ENCODE results near the gene XRCC3.
"Not testable (repeated sequence)": the region's sequence is repeated elsewhere in the genome, so short reads cannot be mapped to it uniquely, and the experiment has no call there.

The XRCC3 gene

DNA sequence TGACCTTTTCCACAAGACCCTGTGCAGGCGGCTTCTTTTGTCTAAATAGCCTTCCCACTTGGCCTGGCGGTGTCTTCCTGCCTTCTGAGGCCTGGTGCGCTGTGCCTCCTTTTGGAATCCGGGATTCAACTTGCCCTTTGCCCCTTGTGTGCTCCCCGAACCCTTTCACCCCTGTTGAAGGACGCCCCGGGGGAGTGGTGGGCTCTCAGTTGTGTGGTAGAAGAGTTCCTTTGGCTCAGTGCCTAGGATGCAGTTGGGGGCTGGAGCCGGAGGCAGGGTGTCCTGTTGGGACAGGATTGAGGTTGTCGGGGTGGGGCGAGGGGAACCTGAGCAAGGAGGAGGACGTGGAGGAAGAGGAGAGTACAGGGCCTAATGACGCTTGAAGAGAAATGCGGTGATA is 51.7 kb downstream of the XRCC3 start:
- no peak for DNase-seq (ENCODE audit: low spot score)

DNA sequence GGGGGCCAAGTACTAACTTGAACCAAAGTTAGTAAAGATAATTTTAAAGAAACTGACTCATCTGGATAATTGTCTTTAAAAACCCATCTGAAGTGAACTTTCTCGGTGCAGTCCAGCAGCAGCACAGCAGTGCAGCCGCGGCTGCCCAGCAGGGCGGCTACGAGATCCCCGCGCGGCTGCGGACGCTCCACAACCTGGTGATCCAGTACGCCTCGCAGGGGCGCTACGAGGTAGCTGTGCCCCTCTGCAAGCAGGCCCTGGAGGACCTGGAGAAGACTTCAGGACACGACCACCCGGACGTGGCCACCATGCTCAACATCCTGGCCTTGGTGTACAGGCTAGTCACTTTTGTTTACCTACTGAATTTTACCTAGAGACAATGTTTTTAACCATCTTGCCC is 52.7 kb downstream of the XRCC3 start:
- DNase-seq (ENCODE audit: low spot score) = no peak

DNA sequence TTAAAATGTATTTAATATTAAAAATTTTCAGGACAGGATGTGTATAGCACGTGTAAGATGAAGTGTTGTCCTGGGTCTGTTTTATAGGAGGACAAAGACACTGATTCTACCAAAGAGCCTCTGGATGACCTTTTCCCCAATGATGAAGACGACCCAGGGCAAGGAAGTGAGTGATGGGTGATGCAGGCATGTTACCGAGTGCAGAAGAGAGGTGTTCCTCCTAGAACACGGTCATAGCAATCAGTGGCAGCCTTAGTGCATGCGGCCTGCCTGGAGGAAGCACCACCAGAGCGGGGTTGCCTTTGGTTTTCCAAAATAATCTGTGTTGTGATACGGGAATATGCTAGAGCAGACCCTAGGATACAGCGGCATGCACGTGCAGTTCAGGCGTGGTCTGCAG is 53.2 kb downstream of the XRCC3 start:
- DNase-seq (ENCODE audit: low spot score) = no peak

DNA sequence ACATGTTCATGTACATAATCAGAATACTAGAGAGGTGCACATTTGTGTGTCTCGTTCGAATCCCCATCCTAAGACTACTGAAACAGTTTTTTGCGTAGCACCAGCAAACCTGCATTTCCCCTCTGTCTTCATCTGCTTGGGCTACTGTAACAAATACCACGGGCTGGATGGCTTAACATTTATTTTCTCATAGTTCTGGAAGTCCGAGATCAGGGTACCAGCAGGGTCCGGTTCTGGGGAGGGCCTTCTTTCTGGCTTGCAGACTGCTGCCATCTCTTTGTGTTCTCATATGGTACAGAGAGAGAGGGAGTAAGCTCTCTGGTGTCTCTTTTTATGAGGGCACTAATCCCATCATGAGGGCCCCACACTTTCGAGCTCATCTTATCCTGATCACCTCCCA is 55.6 kb downstream of the XRCC3 start:
- DNase-seq (ENCODE audit: low spot score) = no peak

GRCh38 chr14:103657471-103657870 is 57.8 kb downstream of the XRCC3 start:
- DNase-seq (ENCODE audit: low spot score) = no peak

DNA sequence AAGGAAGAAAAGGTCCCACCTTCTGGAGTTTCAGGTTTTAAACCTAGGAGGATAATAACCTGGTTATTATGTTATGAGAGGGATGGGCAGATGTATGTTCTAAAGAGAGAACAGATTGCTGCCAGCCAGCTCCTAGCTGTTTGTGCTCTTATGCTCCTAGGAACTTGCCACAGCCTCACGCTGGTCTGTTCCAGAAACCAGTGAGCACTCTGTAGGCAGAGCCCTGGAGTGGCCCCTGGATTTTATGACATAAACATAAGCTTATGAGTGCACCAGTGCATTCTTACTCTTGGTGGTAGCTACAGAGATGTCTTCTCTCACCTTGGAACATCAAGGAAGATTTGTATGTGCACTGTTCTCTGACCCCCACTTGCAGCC is 58.5 kb downstream of the XRCC3 start:
- DNase-seq (ENCODE audit: low spot score) = no peak

GRCh38 chr14:103656031-103656755 is 59.1 kb downstream of the XRCC3 start:
- no peak for DNase-seq (ENCODE audit: low spot score)

DNA sequence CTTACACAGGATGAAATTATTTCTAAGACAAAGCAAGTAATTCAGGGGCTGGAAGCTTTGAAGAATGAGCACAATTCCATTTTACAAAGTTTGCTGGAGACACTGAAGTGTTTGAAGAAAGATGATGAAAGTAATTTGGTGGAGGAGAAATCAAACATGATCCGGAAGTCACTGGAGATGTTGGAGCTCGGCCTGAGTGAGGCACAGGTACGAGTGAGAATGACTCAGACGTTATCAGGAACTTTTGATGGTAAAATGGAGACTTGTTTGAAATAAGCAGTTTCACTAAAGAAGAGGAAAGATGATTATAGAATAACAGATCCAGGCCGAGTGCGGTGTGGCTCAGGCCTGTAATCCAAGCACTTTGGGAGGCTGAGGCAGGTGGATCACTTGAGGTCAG is 60.6 kb downstream of the XRCC3 start:
- DNase-seq (ENCODE audit: low spot score) = no peak

DNA sequence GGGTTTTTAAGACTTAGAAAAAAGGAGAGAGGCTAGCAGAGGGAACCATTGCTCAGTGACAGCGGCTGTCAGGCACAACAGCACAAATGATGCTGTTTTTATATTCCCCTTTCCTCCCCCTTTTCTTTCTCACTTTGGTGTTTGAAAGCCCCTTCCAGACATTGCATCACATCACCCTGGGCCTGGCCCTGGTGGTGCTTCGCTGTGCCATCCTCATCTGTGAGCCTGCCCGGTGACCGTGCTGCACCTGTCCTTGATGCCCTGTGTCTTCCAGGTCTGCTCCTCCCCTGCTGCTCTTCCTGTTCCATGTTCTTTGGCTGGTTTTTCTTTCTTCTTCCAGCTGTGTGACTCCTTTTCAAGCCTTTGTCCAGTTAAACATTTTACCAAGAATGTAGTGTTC is 61.4 kb downstream of the XRCC3 start:
- no peak for DNase-seq (ENCODE audit: low spot score)

- not testable (repeated sequence) for DNase-seq (ENCODE audit: low spot score)
Measured at GRCh38 chr14:103653336-103653735, 61.9 kb downstream of the XRCC3 start.

GRCh38 chr14:103652806-103653205 is 62.4 kb downstream of the XRCC3 start:
- DNase-seq (ENCODE audit: low spot score) = no peak

DNA sequence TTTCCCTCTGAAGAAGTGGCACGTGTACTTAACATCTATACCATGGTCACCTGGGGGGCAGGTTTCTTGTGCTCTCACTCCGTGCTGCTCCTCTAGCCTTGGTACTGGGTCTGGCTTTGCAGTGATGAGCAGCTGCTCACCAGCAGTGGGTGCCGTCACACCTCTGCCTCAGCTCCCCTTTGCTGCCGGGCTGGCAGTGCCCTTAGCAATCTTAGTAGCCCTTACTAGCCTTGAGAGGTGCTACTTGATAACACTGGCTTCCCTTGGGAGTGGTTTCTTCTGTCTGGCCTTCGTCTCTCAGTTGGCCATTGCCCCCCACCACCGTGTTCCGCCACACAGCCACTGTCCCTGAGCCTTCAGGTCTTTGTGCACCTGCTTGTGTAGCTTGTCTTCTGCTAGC is 63.7 kb downstream of the XRCC3 start:
- DNase-seq (ENCODE audit: low spot score) = no peak

DNA sequence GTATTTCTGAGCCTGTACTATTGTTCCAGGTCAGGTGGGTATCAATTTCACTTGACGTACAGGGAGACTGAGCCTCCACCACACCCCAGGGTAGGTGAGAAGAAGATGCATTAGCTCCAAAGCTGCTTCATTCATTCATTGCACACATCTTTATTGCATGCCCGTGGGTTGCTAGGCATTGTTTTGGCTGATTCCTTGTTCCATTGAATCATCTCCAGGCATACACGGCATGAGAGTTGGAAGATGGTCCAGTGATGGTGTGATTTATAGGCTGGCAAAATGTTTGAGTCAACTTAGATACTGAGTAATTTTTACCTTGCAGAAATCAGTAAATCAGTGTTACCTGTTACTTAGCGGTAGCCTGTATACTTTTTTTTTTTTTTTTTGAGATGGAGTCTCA is 65.0 kb downstream of the XRCC3 start:
- no peak for DNase-seq (ENCODE audit: low spot score)

- no peak for DNase-seq (ENCODE audit: low spot score)
Measured at GRCh38 chr14:103649001-103649400, 66.2 kb downstream of the XRCC3 start.
